ENCODE data around the gene ARSH.

DNA sequence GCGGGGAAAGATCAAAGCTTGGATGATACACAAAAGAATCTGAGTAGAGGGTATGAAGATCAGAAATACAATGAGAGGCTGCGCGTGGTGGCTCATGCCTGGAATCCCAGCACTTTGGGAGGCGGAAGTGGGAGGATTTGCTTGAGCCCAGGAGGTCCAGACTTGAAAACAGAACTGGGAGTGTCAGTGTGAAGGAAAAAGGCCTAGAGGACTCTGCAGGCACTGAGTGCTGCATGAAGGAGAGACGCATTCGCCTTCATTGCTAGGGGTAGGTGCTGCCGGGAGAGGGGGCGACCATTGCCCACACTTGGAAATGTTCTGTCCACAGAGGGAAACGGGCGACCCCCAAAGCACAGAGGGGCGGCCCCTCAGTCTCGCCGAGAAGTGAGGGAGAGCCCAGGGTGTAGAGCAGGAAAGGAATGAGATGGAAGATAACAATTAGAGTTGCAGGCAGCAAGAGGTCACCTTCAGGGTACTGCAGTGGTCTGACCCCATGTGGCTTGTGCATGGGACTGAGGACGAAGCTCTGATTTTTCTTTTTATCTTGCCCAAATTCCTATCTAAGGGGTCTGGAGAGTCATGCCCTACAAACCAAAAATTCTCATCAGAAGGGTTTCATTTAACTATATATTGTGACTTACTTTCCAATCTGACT lies 45.4 kb upstream of the ARSH start:
- TF ChIP-seq EZH2 (IDR thresholded peaks at IDR 0.05; ENCODE audit: low read length, unreplicated experiment), result no peak
- TF ChIP-seq, protein P1, sequence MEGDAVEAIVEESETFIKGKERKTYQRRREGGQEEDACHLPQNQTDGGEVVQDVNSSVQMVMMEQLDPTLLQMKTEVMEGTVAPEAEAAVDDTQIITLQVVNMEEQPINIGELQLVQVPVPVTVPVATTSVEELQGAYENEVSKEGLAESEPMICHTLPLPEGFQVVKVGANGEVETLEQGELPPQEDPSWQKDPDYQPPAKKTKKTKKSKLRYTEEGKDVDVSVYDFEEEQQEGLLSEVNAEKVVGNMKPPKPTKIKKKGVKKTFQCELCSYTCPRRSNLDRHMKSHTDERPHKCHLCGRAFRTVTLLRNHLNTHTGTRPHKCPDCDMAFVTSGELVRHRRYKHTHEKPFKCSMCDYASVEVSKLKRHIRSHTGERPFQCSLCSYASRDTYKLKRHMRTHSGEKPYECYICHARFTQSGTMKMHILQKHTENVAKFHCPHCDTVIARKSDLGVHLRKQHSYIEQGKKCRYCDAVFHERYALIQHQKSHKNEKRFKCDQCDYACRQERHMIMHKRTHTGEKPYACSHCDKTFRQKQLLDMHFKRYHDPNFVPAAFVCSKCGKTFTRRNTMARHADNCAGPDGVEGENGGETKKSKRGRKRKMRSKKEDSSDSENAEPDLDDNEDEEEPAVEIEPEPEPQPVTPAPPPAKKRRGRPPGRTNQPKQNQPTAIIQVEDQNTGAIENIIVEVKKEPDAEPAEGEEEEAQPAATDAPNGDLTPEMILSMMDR (conservative IDR thresholded peaks at IDR 0.05; ENCODE audit: low read depth, low read length), result no peak
- no peak for TF ChIP-seq EZH2phosphoT487 (IDR thresholded peaks at IDR 0.05; ENCODE audit: borderline replicate concordance, low read length)

Data from PC-3 (cell line).